GM21447 (cell line): Measurements from ENCODE around the gene MAP3K20.
"Not testable (repeated sequence)": the region's sequence is repeated elsewhere in the genome, so short reads cannot be mapped to it uniquely, and the experiment has no call there.

Experiments used
- ATAC-seq: cut with Tn5 transposase; IDR thresholded peaks from one replicate; pipeline ENCODE4 v1.9.1; 2021; ENCODE audit not compliant: unreplicated experiment

MAP3K20 gene

GRCh38 chr2:173301549-173301948 lies 225.9 kb downstream of the MAP3K20 start:
- not testable (repeated sequence) for ATAC-seq

DNA sequence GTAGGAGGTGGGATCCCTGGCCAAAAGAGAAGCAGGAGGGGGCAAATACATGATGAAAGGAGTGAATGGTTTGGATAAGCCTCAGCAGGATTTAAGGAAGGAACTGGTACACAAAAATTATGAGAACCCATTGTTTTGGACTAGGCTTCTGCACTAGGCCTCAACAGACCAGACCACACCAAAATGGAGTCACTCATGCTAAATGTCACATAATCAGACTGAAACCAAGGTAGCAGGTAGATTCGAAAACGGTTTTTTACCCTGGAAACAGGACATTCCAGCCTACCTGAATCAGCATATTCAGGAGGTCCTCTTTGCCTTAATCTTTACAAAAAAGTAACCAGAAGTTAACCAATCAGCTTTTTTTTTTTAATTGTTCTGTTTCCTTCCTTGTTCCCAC lies 229.7 kb downstream of the MAP3K20 start:
- ATAC-seq = no peak

DNA sequence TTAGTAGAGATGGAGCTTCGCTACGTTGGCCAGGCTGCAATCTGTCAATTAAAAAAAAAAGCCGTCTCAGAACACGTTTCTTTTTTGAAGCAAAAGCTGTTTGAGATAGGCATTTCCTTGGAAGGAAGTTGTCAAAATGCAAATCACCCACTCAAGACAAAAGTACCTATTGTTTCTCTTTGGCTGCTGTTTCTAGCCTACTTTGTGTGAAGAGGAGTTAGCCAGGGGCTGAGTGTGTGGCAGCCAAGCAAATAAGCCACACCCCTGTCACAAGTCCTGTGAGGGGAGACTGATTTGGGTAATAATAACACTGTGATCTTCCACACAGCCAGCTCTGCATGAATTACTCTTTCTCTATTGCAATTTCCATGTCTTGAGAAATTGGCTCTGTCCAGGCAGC lies 231.6 kb downstream of the MAP3K20 start:
- peak; percentile 85 for ATAC-seq

GRCh38 chr2:173309370-173309769 lies 233.7 kb downstream of the MAP3K20 start:
- not testable (repeated sequence) for ATAC-seq

- ATAC-seq = no peak
Measured at GRCh38 chr2:173311844-173312606, 236.4 kb downstream of the MAP3K20 start.
